Activated CD4-positive, alpha-beta T cell treated with anti-CD3 and anti-CD28 coated beads for 1 hour (primary cell): ENCODE results near the gene SLC9A7.

ENCODE experiments used
- DNase-seq: peaks from one replicate; pipeline ENCODE4 v3.0.0-alpha.2; 2020

The SLC9A7 gene

GRCh38 chrX:46567388-46567787 is 191.5 kb downstream of the SLC9A7 start:
- no peak for DNase-seq

- no peak for DNase-seq
Observed at GRCh38 chrX:46561824-46562657, 196.9 kb downstream of the SLC9A7 start.

GRCh38 chrX:46559062-46559461 is 199.9 kb downstream of the SLC9A7 start:
- DNase-seq: no peak

GRCh38 chrX:46554942-46555341 is 204.0 kb downstream of the SLC9A7 start:
- DNase-seq: no peak

GRCh38 chrX:46553935-46554334 is 205.0 kb downstream of the SLC9A7 start:
- no peak for DNase-seq

GRCh38 chrX:46551494-46552128 is 207.3 kb downstream of the SLC9A7 start:
- DNase-seq: no peak

GRCh38 chrX:46549914-46550313 is 209.0 kb downstream of the SLC9A7 start:
- no peak for DNase-seq
